GM18873 (cell line): ENCODE results near the gene GPX6.
"Not testable (repeated sequence)": the region's sequence is repeated elsewhere in the genome, so short reads cannot be mapped to it uniquely, and the experiment has no call there.

ENCODE experiments used
- ATAC-seq: cut with Tn5 transposase; IDR thresholded peaks from one replicate; pipeline ENCODE4 v1.9.1; 2021; ENCODE audit warnings: mild to moderate bottlenecking, moderate library complexity, moderate number of reproducible peaks; ENCODE audit not compliant: unreplicated experiment, low FRiP score

Gene GPX6

DNA sequence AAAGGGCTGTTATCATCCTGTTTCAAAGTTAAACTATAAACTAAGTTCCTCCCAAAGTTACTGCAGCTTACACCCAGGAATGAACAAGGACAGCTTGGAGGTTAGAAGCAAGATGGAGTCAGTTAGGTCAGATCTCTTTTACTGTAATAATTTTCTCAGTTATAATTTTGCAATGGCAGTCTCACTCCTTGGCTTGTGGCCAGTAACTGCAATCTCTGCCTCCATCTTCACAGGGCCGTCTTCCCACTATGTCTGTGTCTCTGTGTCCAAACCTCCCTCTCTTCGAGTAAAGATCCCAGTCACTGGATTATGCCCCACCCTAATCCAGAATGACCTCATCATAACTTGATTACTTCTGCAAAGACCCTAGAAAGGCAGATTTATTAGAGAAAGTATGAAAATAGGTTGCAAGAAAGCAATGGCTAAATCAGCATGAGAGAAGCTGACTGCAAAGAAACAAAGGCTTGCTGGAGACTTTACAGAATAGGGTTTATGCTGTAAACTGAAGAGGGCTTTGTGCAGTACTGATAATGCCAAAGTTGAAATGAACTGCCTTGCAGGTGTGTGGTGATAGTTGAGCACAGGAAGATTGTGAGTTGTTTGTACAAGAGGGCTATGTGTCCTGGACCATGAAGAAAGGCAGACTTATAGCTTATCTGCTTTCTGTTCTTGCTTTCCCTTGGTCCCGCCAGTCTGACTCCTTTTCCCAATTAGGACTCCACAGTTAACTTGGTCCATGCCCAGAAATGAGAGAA is 28.4 kb downstream of the GPX6 start:
- ATAC-seq, result no peak

DNA sequence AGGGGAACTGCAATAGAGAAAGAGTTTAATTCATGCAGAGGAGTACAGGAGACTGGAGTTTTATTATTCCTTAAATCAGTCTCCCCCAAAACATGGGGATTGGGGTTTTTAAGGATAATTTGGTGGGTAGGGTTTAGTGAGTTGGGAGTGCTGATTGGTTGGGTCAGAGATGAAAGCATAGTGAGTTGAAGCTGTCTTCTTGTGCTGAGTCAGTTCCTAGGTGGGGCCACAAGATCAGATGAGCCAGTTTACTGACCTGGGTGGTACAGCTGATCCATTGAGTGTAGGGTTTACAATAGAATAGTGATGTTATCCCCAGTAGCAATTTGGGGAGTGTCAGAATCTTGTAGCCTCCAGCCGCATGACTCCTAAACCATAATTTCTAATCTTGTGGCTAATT is 29.1 kb downstream of the GPX6 start:
- no peak for ATAC-seq

DNA sequence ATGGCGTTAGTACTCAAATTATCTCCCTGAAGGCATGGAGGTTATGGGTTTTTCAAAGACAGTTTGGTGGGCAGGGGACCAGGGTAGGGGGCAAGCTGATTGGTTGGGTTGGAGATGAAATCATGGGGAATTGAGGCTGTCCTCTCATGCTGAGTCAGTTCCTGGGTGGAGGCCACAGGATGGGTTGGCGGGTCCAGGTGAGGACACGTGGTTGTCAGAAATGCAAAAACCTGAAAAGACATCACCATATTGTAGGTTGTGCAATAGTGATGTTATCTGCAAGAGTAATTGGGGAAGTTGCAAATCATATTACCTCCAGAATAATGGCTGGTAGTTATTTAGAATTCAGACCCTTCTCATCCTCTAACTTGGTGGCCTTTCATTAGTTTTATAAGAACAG is 30.1 kb downstream of the GPX6 start:
- no peak for ATAC-seq

DNA sequence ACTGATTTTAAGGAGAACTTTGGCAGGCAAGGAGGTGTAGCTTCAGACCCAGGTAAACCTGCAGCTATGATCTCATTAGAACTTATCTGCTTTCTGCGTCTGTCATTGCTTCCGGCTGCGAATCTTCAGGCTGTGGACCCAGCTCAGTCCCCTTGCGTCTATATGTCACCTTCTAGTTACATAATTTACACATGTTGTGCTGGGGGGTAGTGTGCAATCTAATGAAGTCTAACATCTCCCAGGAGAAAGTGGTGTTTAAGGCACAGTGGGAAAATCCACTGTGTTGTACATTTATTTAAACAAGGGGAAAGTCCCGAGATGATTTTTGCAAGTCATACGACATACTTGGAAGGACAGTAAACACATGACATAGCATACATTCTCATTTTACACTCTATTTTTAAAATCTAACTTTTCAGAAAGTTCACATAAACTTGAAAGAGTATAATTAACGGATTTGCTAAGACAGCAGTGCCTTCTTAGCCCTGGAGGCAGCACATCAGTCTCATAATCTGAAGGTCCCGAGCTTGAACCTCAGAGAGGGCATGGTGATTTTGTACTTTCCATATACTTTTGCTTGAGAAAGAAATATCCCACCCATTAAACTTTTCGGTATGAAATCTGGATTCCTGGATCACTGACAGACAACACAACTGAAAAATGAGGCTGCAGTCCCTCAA is 35.2 kb downstream of the GPX6 start:
- ATAC-seq, result no peak

DNA sequence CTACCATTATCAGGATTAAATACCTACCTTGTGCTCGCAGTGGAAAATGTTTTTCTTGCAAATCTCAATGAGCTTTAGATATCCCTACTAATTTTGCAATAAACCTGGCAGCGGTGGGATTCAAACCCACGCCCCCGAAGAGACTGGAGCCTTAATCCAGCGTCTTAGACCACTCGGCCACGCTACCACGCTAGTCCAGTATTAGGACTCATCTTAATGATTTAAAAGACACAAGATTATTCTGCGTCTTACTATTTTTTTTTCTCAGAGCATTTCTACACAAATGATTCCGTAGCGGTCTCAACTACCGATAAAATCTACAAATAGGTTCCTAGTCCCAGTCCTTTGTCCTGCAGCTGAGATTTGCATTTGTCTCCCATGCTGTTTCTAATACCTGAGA is 37.1 kb downstream of the GPX6 start:
- no peak for ATAC-seq

DNA sequence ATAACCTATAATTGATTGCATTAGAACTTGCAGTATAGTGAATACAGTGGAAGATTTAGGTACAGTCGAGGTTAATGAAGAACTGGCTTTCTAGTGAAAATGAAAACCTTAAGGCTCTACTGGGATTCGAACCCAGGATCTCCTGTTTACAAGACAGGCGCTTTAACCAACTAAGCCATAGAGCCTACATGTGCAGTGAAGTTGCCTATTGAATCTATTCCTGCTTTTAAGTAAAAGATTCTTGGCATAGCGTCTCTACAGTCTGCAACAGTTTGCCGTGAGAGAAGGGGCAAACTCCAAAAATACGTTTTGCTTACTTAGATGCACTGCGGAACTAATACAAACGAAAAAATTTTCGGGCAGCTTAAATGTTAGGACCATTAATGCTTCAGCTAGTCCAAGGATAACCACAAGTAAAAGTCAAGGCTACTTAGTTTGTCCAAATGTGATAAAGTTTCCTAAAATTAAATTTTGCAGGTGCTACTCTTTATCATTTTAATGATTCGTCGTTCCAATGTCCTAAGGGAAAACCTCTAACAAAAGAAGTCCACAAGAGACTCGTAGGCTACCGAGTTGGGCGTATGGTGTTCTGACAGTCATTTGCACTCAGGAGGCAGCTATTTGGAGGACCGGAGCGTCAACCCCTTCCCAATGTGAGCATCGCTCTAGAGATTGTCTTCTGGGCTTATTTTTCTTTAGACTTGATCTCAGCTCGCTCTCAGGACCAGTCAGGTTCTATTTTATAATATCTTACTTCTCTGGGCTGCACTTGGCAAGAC is 41.0 kb downstream of the GPX6 start:
- no peak for ATAC-seq

DNA sequence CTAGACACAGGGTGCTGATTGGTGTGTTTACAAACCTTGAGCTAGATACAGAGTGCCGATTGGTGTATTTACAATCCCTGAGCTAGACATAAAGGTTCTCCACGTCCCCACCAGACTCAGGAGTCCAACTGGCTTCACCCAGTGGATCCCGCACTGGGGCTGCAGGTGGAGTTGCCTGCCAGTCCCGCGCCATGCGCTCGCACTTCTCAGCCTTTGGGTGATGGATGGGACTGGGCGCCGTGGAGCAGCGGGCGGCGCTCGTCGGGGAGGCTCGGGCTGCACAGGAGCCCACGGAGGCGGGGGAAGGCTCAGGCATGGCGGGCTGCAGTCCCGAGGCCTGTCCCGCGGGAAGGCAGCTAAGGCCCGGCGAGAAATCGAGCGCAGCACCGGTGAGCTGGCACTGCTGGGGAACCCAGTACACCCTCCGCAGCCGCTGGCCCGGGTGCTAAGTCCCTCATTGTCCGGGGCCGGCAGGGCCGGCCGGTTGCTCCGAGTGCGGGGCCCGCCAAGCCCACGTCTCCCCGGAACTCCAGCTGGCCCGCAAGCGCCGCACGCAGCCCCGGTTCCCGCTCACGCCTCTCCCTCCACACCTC is 46.3 kb downstream of the GPX6 start:
- ATAC-seq, result not testable (repeated sequence)

DNA sequence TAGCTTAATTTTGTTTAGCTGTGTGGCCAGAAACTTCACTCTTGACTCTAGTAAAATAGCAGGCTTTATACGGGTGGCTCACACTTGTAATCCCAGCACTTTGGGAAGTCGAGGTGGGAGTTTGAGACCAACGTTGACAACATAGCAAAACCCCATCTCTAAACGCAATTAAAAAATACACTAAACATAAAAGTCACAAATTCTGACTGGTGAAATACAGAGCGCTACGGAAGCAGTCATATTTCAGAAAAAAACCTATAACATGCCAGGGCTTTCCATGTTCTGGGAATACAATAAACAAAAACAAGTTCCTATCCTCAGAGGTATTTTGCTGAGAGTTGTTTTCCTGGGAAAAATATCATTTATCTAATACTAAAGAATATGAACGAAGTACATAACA is 47.5 kb downstream of the GPX6 start:
- no peak for ATAC-seq

DNA sequence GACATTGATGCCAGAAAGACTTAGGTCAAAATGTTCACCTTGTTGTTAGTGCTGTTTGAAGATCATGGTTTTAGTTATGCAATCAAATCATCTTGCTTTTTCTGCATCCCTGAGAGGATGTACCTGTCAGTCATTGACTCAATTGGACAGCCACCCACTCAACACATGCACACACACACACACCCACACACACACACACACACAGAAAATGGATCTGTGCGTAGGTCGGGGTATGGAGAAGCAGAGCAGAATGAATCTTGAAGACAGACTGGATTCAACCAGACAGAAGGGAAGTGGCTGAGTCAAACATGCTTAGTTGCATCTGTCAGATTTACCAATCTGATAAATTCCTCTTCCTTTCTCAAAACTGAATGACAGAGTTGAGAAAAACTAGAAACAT is 53.2 kb downstream of the GPX6 start:
- ATAC-seq, result no peak

DNA sequence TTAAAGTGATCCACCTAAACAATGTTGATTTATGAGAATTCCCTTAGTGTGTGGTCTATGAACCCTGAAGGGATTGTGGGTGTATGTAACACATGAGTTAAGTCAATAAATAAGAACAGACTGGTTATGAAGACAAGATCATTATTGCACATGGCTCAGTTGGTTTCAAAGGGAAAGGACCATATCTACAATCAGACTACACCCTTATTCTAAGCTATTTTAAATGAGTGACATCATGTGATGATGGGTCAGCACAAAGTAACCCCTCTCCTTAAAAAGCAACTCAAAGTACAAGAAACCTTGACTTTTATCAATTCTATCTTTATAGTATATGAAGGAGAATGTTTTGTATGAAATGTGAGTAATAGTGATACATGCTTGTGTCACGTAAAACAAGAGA is 57.0 kb downstream of the GPX6 start:
- ATAC-seq, result no peak
